GM12875 (cell line): ENCODE measurements around the gene RPL13A.
A peak's percentile ranks its signal among the peaks of the same experiment; 100 is the strongest.

Source experiments
- H3K4me3 ChIP-seq: one replicate; pipeline ENCODE4 v1.5.1; 2011; ENCODE audit warnings: low read depth, low read length, control low read depth
- TF ChIP-seq, protein P1 (sequence below): IDR thresholded peaks from 2 replicates; pipeline ENCODE4 v1.5.1; 2011; ENCODE audit warnings: low read depth, mild to moderate bottlenecking, control low read depth, inconsistent platforms, low read length, moderate library complexity, borderline replicate concordance; ENCODE audit not compliant: insufficient read depth

Gene RPL13A

DNA sequence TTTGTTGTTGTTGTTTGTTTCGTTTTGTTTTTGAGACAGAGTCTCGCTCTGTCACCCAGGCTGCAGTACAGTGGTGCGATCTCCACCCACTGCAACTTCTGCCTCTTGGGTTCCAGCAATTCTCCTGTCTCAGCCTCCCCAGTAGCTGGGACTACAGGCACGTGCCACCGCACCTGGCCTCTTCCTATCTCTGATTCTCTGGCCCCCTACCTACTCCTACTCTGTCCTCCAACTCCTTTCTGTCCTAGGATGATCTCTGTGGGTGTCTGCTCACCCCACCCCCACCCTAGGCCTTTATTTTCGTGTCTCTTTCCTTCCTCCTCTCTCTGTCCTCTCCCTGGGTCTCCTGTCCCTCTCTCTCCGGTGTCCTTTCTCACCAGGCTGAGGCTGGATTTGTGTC, 37.0 kb upstream of the RPL13A start:
- TF ChIP-seq, protein P1, sequence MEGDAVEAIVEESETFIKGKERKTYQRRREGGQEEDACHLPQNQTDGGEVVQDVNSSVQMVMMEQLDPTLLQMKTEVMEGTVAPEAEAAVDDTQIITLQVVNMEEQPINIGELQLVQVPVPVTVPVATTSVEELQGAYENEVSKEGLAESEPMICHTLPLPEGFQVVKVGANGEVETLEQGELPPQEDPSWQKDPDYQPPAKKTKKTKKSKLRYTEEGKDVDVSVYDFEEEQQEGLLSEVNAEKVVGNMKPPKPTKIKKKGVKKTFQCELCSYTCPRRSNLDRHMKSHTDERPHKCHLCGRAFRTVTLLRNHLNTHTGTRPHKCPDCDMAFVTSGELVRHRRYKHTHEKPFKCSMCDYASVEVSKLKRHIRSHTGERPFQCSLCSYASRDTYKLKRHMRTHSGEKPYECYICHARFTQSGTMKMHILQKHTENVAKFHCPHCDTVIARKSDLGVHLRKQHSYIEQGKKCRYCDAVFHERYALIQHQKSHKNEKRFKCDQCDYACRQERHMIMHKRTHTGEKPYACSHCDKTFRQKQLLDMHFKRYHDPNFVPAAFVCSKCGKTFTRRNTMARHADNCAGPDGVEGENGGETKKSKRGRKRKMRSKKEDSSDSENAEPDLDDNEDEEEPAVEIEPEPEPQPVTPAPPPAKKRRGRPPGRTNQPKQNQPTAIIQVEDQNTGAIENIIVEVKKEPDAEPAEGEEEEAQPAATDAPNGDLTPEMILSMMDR = no peak
- H3K4me3 ChIP-seq = peak overlapping the region; percentile 97

DNA sequence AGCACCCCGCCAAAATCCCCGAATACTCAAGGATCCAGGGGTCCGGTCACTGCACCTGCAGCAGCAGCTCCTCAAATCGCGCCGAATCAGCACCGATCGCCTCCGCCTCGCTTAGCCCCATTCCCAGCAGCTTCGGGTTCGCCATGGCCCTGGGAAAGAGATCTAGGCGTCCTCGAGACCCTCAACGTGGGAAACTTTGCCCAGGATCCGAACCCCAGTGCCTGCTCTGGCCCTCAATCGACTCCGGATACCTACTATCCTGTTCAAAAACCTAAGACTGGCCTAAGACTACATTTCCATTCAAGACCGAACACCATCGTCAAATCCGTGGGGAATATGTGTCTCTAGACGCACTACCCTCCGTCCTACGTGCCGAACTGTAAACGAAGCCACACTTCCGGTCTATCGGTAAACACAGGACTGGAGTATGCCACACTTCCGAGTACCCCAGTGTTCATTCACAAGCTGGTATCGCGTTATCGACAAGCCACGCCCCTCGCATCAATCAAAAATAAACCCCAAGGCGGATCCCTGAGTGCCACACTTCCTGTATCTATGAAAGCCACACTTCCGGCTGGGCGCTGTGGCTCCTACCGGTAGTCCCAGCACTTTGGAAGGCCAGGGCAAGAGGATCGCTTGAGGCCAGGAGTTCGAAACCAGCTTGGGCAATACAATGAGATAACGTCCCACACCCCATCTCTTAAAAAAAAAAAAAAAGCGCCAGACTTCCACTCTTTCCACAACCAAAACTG, 35.8 kb upstream of the RPL13A start, which contains the start of gene PIH1D1:
PIH1D1 (minus strand) TSS at position 385 of the 752 bp plus-strand sequence; CDS start at position 145, 240 bp downstream.
- H3K4me3 ChIP-seq = peak within 1 kb of the TSS; percentile 97
- TF ChIP-seq, protein P1 = no peak

DNA sequence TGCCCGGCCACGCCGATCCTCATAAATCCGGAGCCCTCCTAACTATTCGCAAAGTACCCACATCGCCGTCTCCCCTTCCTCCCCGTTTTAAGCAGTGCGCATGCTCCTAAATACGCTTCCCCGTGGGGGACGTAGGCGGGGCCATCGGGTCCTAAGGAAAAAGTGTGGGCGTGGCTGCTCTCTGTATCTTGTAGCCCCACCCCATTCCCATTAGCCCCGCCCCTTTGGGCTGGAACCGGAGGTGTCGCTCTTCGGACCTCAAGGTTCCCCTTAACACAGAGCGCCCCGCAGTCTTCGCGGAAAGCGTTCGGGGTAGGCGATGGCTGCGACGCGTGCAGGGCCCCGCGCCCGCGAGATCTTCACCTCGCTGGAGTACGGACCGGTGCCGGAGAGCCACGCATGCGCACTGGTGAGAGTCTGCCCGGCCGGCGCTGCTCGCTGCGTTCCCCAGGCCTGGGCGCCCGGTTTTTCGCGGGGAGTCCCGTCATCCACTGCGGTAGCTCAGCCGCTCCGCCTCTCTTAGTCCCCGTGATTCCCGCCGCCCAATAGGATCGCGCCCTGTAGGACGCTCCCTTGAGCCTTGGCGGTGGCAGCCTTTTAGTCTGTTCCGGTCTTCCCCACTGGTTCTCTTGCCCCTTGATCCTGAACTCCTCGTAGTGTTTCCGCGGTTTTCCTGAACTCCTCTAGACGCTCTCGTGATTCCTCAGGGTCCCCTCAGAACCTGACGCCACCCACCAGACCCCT, 34.2 kb upstream of the RPL13A start, which contains the start of gene ALDH16A1:
ALDH16A1 (plus strand) TSS at position 213 of the 744 bp plus-strand sequence; CDS start at position 320, 107 bp downstream.
- H3K4me3 ChIP-seq = peak within 1 kb of the TSS; percentile 97
- TF ChIP-seq, protein P1 = no peak

DNA sequence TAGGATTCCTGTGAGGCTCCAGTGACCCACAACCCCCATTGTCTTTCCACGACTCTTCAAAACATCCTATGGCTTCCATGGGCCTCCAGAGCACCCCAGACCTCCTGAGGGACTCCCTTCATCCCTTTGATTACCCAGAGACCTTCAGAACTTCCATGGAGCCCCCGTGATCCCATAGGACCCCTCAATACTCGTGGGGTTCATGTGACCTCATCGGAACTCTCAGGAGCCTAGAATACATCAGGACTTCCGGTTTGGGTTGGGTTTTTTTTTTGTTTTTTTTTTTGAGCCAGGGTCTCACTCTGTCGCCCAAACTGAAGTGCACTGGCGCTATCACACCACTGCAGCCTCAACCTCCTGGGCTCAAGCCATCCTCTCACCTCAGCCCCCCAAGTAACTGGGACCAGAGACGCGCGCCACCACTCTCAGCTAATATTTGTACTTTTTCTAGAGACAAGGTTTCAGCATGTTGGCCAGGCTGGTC, 33.6 kb upstream of the RPL13A start:
- TF ChIP-seq, protein P1 = no peak
- H3K4me3 ChIP-seq = peak overlapping the region; percentile 68

- TF ChIP-seq, protein P1 = no peak
- no peak overlapping the region for H3K4me3 ChIP-seq
Observed at GRCh38 chr19:49455773-49456172, 31.6 kb upstream of the RPL13A start.

DNA sequence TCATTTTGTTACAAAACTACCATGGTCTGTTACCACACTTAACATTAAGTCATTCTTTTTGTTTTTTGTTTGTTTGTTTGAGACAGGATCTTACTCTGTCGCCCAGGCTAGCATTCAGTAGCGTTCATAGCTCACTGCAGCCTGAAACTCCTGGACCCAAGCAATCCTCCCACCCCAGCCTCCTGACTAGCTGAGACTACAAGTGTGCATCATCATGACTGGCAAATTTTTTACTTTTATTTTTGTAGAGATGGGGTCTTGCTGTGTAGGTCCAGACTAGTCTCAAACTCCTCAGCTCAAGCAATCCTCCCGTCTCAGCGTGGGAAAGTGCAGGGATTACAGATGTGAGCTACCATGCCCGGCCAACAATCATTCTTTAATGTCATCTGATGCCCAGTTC, 31.1 kb upstream of the RPL13A start:
- TF ChIP-seq, protein P1 = no peak

More for the DNA sequence above, 31.1 kb upstream of the RPL13A start:
- no peak overlapping the region for H3K4me3 ChIP-seq
